ENCODE measurements around the gene DEDD.

- TF ChIP-seq ZMAT4 (CRISPR knock-in tag; IDR thresholded peaks at IDR 0.05) (no peak), E2F4 (CRISPR knock-in tag; IDR thresholded peaks at IDR 0.05; ENCODE audit: borderline replicate concordance, low read depth) (no peak), NFATC4 (CRISPR knock-in tag; IDR thresholded peaks at IDR 0.05) (no peak), TEAD4 (CRISPR knock-in tag; IDR thresholded peaks at IDR 0.05) (no peak), GABPB1 (CRISPR knock-in tag; IDR thresholded peaks at IDR 0.05) (no peak), IRF1 (CRISPR knock-in tag; IDR thresholded peaks at IDR 0.05) (no peak), SP1 (CRISPR knock-in tag; conservative IDR thresholded peaks at IDR 0.05) (no peak)
- TF ChIP-seq, protein P1, sequence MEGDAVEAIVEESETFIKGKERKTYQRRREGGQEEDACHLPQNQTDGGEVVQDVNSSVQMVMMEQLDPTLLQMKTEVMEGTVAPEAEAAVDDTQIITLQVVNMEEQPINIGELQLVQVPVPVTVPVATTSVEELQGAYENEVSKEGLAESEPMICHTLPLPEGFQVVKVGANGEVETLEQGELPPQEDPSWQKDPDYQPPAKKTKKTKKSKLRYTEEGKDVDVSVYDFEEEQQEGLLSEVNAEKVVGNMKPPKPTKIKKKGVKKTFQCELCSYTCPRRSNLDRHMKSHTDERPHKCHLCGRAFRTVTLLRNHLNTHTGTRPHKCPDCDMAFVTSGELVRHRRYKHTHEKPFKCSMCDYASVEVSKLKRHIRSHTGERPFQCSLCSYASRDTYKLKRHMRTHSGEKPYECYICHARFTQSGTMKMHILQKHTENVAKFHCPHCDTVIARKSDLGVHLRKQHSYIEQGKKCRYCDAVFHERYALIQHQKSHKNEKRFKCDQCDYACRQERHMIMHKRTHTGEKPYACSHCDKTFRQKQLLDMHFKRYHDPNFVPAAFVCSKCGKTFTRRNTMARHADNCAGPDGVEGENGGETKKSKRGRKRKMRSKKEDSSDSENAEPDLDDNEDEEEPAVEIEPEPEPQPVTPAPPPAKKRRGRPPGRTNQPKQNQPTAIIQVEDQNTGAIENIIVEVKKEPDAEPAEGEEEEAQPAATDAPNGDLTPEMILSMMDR (IDR thresholded peaks at IDR 0.05), result no peak
These were observed 20.7 kb upstream of the DEDD start for GRCh38 chr1:161153176-161153575.

Data from WTC11 (cell line).